Effector memory CD8-positive, alpha-beta T cell (primary cell): Measurements from ENCODE around the gene ZPBP2.
A peak's percentile ranks its signal among the peaks of the same experiment; 100 is the strongest.
"Not testable (repeated sequence)": the region's sequence is repeated elsewhere in the genome, so short reads cannot be mapped to it uniquely, and the experiment has no call there.

Experiments used
- ATAC-seq: fragments of 150-1000 bp; cut with Tn5 transposase; replicated peaks from 2 replicates; pipeline ENCODE4 v1.10.0; 2021; ENCODE audit warnings: mild to moderate bottlenecking, moderate library complexity
- DNase-seq, 3 experiments: peaks; one replicate each; pipeline ENCODE4 v3.0.0; 2021
- H3K27ac Mint-ChIP-seq, 2 donors: one replicate each; pipeline ENCODE4 v1.8.0; 2022; ENCODE audit warnings: mild to moderate bottlenecking in 2 of 2, mixed read lengths in 2 of 2, moderate library complexity in 2 of 2
- H3K27me3 Mint-ChIP-seq, 2 donors: one replicate each; pipeline ENCODE4 v1.8.0; 2022; ENCODE audit warnings: mixed read lengths in 2 of 2
- H3K36me3 Mint-ChIP-seq: one replicate; pipeline ENCODE4 v1.8.0; 2022; ENCODE audit warnings: mild to moderate bottlenecking, moderate library complexity, mixed read lengths; ENCODE audit not compliant: insufficient read depth
- H3K4me1 Mint-ChIP-seq, 2 donors: one replicate each; pipeline ENCODE4 v1.8.0; 2022; ENCODE audit warnings: low read depth in 2 of 2, mixed read lengths in 2 of 2
- H3K4me3 Mint-ChIP-seq, 2 donors: one replicate each; pipeline ENCODE4 v1.8.0; 2022; ENCODE audit warnings: mild to moderate bottlenecking in 2 of 2, mixed read lengths in 2 of 2, moderate library complexity in 2 of 2
- H3K9me3 Mint-ChIP-seq, 2 donors: one replicate each; pipeline ENCODE4 v1.8.0; 2022; ENCODE audit warnings: mixed read lengths in 2 of 2

ZPBP2 gene

DNA sequence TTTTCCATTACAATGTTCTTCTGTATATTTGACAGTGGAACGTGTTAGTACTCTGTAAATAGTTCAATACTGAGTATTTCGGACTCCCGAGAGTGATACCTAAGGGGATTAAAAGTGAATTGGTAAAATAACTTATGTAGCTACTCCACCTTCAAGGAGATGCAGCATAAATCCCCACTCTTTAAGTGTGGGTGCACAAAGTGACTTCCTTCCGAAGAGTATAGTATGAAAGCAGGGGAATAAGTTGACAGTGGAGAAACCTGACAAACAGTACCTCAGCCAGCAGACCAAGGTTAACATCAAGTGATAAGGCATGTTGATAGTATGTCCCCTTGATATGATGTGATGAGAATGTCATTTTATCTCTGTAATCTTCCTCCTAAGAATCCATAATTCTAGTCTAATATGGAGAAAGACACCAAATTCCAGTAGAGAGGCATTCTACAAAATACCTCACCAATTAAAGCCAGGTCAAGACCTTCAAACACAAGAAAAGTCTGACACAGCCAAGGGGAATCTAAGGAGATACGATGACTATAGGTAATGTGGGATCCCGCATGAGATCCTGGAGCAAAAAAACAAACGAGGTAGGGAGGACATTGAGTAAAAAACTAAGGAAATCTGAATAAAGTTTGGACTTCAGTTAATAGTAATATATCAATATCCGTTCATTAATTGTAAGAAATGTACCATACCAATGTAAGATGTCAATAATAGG lies 1.8 kb upstream of the ZPBP2 start:
- ATAC-seq: no peak
- Mint-ChIP-seq H3K36me3 (peaks cover 31% of the 10 kb centered on the region), H3K27me3 (no peaks in the 10 kb centered on the region), H3K9me3 (no peaks in the 10 kb centered on the region), H3K4me3 (peak overlapping the region; percentile 95 to 99), H3K4me1 (peaks cover 39 to 52% of the 10 kb centered on the region in 2 donors), H3K27ac (peak overlapping the region; percentile 98 to 99)
- DNase-seq: no peak

DNA sequence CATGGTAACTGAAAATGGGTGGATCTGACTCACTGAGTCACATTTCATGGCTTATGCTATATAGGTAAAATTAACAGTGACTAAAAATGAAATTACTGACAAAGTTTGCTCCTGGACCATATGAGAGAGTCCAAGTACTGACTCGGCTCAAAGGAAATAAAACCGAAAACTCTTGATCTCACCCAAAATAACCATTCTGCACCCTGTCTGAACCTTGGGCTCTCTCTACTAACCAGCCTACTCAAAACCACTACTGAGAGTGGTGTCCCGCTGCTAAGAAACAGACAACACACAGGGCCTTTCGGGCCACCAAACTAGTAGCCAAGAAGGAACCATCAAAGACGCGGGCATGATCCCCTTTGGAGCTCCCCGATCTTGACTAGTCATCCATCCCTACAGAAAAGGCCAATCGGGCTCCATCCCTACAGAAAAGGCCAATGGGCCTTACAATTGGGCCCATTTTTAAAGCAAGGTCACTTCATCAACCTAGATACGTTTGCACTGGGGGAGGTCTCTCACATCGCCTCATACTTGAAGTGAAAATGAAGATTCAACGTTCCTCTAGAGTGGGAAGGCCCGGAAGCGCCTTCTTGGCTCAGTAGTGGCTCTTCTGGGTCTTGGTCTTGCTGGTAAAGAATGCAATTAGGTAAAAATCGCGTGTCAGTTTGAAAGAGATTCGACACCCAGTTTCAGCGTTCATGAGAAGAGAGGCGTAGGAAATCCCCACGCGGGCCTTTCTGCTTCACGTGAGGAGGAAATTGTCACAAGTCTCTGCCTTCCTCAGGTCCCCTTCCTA lies 720 bp upstream of the ZPBP2 start:
- peak; percentile 60 for ATAC-seq
- Mint-ChIP-seq H3K4me1 (peaks cover 38 to 50% of the 10 kb centered on the region in 2 donors), H3K36me3 (peaks cover 29% of the 10 kb centered on the region), H3K9me3 (no peaks in the 10 kb centered on the region), H3K4me3 (peak overlapping the region; percentile 95 to 99), H3K27me3 (no peaks in the 10 kb centered on the region), H3K27ac (peak overlapping the region; percentile 98 to 99)
- DNase-seq: peak; percentile 51 to 67 (median 62)

DNA sequence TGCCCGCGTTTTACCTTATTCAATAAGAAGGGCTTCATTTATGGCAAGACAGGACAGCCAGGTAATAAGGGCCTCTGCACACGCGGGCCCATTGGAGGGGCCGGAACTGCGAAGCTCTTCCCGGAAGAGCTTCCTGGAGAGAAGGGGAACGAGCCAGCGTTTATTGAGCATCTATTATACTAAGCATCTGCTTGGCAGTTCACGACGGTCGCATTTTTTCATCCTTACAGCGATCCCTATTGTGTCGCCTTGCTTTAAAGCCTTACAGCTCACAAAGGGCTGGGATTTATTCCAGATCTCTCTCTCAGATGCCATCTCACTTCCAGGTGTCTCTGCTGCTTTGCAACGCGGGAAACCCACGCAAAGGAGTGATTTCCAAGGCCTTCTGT lies 546 bp downstream of the ZPBP2 start:
- no peaks in the 10 kb centered on the region for H3K9me3 Mint-ChIP-seq
- no peak for DNase-seq
- peak overlapping the region; percentile 95 to 99 for H3K4me3 Mint-ChIP-seq
- ATAC-seq: no peak
- no peaks in the 10 kb centered on the region for H3K27me3 Mint-ChIP-seq
- peaks cover 37 to 41% of the 10 kb centered on the region in 2 donors for H3K4me1 Mint-ChIP-seq
- H3K27ac Mint-ChIP-seq: peak overlapping the region; percentile 98 to 99
- peaks cover 29% of the 10 kb centered on the region for H3K36me3 Mint-ChIP-seq

DNA sequence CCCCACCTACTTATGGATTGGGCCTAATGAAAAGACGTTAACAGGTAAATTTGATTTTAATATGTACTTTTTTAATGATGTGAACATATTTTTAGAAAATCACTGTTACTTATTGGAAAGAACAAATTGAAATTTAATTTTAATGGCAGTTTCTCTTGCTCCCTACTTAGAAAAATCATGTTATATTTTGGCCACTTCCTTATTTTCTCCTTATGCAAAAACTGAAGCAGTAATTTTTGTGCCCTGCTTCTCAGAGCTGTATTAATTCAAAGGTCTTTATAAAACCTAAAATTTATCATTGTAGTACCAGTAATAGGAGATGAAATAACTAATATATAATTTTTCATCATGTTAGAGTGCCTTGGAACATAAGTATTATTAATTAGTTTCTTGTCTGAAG lies 2.8 kb downstream of the ZPBP2 start:
- no peak overlapping the region for H3K27ac Mint-ChIP-seq
- no peaks in the 10 kb centered on the region for H3K27me3 Mint-ChIP-seq
- no peak overlapping the region for H3K4me3 Mint-ChIP-seq
- peaks cover 21 to 22% of the 10 kb centered on the region in 2 donors for H3K4me1 Mint-ChIP-seq
- ATAC-seq (no peak), DNase-seq (no peak)
- no peaks in the 10 kb centered on the region for H3K9me3 Mint-ChIP-seq
- peaks cover 14% of the 10 kb centered on the region for H3K36me3 Mint-ChIP-seq

DNA sequence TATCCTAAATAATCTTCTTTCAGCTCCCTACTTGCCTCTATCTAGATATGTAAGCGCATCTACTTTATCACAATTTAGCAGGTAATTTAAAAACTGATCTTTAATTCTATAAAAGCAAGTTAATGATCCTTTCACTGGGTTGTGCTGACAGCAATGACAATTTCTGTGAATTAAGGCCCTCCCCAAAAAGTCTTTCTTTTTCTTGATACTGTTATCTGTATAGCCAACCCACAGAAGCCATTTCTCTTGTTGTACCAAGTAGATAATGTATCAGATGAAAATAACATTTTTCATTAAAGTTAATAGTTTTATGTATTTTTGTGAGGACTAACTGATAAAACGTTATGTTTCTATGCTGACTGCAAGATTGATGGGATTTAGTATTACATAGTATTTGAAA lies 3.8 kb downstream of the ZPBP2 start:
- ATAC-seq: no peak
- H3K4me3 Mint-ChIP-seq: no peak overlapping the region
- H3K27me3 Mint-ChIP-seq: no peaks in the 10 kb centered on the region
- H3K27ac Mint-ChIP-seq: no peak overlapping the region
- H3K36me3 Mint-ChIP-seq: peaks cover 12% of the 10 kb centered on the region
- H3K4me1 Mint-ChIP-seq: peaks cover 12 to 13% of the 10 kb centered on the region in 2 donors
- no peak for DNase-seq
- H3K9me3 Mint-ChIP-seq: no peaks in the 10 kb centered on the region

DNA sequence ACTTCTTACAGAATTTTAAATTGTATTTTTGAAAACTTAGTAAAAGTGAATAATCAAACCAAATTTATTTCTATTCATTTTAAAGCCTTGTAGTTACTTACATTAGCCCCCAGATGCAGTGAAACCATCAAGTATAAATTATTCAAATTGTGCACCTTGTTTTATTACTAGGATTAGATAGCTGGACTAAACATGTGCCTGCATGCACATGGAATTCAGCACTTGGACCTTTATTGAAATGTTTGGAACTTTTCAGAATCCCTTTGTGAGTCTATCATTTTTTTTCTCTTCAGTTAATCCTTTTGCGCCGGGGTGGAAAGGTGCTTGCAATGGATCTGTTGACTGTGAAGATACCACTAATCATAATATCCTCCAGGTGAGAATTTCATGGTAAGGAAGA lies 4.7 kb downstream of the ZPBP2 start:
- Mint-ChIP-seq H3K4me3 (no peak overlapping the region), H3K27ac (no peak overlapping the region)
- no peak for DNase-seq

DNA sequence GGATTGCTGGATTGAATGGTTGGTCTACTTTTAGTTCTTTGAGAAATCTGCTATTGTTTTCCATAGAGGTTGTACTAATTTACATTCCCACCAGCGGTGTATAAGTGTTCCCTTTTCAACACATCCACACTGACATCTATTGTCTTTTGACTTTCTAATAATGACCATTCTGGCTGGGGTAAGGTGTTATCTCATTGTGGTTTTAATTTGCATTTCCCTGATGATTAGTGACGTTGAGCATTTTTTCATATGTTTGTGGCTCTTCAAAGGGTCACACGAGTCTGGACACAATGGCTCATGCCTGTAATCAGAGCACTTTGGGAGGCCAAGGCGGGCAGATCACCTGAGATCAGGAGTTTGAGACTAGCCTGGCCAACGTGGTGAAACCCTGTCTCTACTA lies 18.1 kb downstream of the ZPBP2 start:
- not testable (repeated sequence) for DNase-seq, ATAC-seq

More for the DNA sequence above, 4.7 kb downstream of the ZPBP2 start:
- peaks cover 0 to 4% of the 10 kb centered on the region in 2 donors for H3K27me3 Mint-ChIP-seq
- H3K9me3 Mint-ChIP-seq: no peaks in the 10 kb centered on the region
- H3K4me1 Mint-ChIP-seq: peaks cover 3% of the 10 kb centered on the region in 2 donors
- ATAC-seq: no peak
- H3K36me3 Mint-ChIP-seq: peaks cover 4% of the 10 kb centered on the region

DNA sequence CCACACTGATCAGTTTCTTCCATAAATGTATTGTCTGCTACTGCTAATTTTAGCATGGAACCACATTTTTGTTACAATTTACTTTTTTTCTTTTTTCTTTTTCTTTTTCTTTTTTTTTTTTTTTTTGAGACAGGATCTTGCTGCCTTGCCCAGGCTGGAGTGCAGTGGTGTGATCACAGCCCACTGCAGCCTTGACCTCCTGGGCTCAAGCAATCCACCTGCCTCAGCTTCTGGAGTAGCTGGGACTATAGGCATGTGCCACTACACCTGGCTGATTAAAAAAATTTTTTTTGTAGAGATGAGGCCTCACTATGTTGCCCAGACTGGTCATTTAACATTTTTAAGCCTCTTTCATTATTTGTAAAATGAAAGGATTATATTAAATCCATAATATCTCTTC lies 19.1 kb downstream of the ZPBP2 start:
- ATAC-seq (no peak), DNase-seq (no peak)
- peaks cover 0 to 16% of the 10 kb centered on the region in 2 donors for H3K27me3 Mint-ChIP-seq
- H3K9me3 Mint-ChIP-seq: no peaks in the 10 kb centered on the region
- H3K4me3 Mint-ChIP-seq: no peak overlapping the region
- no peak overlapping the region for H3K27ac Mint-ChIP-seq
- H3K4me1 Mint-ChIP-seq: no peaks in the 10 kb centered on the region
- H3K36me3 Mint-ChIP-seq: no peaks in the 10 kb centered on the region

More for the DNA sequence above, 18.1 kb downstream of the ZPBP2 start:
- H3K9me3 Mint-ChIP-seq, H3K4me1 Mint-ChIP-seq, H3K27ac Mint-ChIP-seq, H3K36me3 Mint-ChIP-seq, H3K4me3 Mint-ChIP-seq: not testable (repeated sequence)
- H3K27me3 Mint-ChIP-seq: peaks cover 0 to 16% of the 10 kb centered on the region in 2 donors

DNA sequence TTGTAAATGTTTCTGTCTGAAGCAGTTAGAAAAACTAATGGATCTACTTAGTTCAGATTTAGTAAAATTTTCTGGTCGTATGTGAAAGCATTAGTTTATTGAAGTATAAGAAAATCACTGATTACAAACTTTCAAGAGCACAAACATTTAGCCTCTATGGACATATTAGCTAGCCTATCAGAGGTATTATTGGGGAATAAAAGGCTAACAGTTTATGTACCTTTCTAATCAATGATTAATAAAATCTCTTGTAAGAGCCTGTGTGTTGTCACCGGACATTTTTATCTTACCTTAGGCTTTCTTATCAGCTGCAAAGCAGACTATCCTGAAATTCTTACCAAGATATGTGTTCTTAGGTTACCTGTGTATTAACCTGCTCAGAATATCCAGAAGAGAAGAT lies 21.2 kb downstream of the ZPBP2 start:
- ATAC-seq: no peak
- Mint-ChIP-seq H3K4me1 (no peaks in the 10 kb centered on the region), H3K4me3 (no peak overlapping the region), H3K36me3 (no peaks in the 10 kb centered on the region), H3K9me3 (no peaks in the 10 kb centered on the region), H3K27ac (no peak overlapping the region), H3K27me3 (peaks cover 0 to 23% of the 10 kb centered on the region in 2 donors)
- no peak for DNase-seq

DNA sequence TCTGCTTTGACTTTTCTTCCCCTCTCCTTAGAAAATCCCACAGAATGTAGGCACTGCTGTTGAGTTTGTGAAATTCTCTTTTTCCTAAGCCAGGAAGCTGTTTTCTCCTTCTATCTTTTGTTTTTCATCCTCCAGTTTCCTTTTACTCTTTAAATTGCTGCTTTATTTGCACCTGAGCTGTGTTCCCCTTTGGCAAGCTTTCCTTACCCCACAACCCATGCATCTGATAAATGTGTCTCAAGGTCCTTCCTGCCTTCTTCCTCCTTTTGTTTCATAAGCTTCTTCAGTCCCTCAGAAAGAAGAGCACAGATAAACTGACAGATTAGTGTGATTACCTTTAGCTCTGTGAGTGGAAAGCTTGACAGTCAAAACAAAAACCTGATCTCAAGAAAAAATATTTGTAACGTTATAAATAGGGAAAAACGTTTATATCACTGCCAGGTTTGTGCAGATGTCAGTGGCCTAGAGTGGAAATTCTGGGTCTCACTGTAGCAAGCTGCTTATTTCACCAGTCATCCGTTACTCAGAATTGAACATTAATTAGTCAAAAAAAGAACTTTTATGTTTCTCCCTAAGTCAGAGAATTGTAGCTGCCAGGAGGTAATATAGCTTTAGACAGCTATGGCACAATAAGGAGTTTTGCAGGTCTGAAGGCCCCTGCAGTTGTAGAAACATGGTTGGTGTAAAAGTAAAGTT lies 26.8 kb downstream of the ZPBP2 start:
- no peak for ATAC-seq
- Mint-ChIP-seq H3K27ac (no peak overlapping the region), H3K4me1 (peaks cover 0 to 4% of the 10 kb centered on the region in 2 donors), H3K4me3 (no peak overlapping the region), H3K27me3 (peaks cover 0 to 8% of the 10 kb centered on the region in 2 donors), H3K36me3 (no peaks in the 10 kb centered on the region), H3K9me3 (no peaks in the 10 kb centered on the region)
- DNase-seq: no peak

DNA sequence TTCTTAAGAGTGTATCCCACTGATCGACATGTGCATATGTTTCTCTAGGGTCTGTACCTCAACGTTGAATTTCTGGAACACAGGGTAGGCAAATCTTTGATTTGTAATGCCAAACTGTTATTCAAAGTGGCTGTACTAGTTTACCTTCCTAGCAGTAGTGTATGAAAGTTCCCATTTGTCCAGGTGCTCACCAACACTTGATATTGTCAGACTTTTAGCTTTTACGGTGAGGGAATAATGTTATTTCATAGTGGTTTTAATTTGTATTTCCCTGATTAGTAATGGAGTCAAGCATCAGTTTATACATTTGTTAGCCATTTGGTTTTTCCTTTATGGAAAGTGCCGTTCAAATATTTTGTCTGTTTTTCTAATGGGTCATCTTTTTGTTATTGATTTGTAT lies 30.1 kb downstream of the ZPBP2 start:
- Mint-ChIP-seq H3K27ac (no peak overlapping the region), H3K27me3 (no peaks in the 10 kb centered on the region), H3K36me3 (peaks cover under 1% of the 10 kb centered on the region), H3K4me3 (no peak overlapping the region), H3K9me3 (no peaks in the 10 kb centered on the region), H3K4me1 (peaks cover 2 to 5% of the 10 kb centered on the region in 2 donors)
- ATAC-seq (no peak), DNase-seq (no peak)

DNA sequence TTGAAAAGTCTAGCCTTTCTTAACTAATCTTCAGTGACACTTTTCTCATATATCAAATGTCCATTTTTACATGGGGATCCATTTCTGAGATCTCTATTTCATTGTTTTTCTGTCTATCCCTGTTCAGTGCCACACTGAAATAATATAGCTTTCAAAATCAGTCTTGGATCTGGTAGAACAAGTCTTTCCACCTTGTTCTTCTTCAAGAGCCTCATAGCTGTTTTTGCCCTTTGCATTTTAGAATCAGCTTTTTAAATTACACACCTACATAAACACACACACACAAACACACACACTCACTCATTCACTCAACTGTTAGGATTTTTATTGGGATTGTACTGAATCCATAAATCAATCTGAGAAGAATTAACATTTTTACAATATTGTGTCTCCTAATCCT lies 31.2 kb downstream of the ZPBP2 start:
- Mint-ChIP-seq H3K4me3 (no peak overlapping the region), H3K27me3 (no peaks in the 10 kb centered on the region), H3K9me3 (no peaks in the 10 kb centered on the region), H3K4me1 (peaks cover 7 to 11% of the 10 kb centered on the region in 2 donors), H3K36me3 (peaks cover 9% of the 10 kb centered on the region), H3K27ac (peak overlapping the region in 1 of 2 donors; percentile 11)
- ATAC-seq (no peak), DNase-seq (no peak)

DNA sequence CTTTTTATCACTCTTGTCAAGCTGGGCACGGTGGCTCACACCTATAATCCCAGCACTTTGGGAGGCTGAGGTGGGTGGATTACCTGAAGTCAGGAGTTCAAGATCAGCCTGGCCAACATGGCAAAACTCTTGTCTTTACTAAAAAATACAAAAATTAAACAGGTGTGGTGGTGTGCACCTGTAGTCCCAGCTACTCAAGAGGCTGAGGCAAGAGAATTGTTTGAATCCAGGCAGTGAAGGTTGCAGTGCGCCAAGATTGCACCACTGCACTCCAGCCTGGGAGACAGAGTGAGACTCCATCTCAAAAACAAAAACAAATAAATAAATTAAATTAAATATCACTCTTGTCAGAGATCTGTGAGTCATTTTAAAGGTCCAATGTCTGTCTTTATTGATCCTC lies 34.0 kb downstream of the ZPBP2 start:
- H3K9me3 Mint-ChIP-seq, H3K27ac Mint-ChIP-seq, H3K27me3 Mint-ChIP-seq, DNase-seq, ATAC-seq, H3K4me3 Mint-ChIP-seq: not testable (repeated sequence)
- Mint-ChIP-seq H3K36me3 (peaks cover 13% of the 10 kb centered on the region), H3K4me1 (peaks cover 11 to 18% of the 10 kb centered on the region in 2 donors)
